Measurements from ENCODE around the gene KIT.

DNA sequence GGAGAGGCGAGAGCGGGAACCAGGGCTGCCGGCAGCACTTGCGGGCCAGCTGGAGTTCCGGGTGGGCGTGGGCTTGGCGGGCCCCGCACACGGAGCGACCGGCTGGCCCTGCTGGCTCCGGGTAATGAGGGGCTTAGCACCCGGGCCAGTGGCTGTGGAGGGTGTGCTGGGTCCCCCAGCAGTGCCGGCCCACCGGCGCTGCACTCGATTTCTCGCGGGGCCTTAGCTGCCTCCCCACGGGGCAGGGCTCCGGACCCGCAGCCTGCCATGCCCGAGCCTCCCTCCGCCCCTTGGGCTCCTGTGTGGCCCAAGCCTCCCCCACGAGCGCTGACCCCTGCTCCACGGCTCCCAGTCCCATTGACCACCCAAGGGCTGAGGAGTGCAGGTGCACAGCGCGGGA is 25.2 kb upstream of the KIT start:
- TF ChIP-seq POLR2AphosphoS5 (IDR thresholded peaks at IDR 0.05; ENCODE audit: borderline replicate concordance, low read depth, low read length): no peak
- TF ChIP-seq EZH2 (IDR thresholded peaks at IDR 0.05): no peak
- no peak for TF ChIP-seq FOXP2 (optimal IDR thresholded peaks at IDR 0.05; ENCODE audit: control extremely low read depth, extremely low read length, insufficient read depth)
